Stimulated activated effector memory CD8-positive, alpha-beta T cell treated with anti-CD3 and anti-CD28 coated beads, Interleukin-12 subunit alpha, Interleukin-12 subunit beta, amount 100 ng/mL, for 72 hours (primary cell): ENCODE results near the gene TRPM5.

Experiments
- ATAC-seq: fragments of 150-1000 bp; cut with Tn5 transposase; 2 replicates; pipeline ENCODE4 v1.10.0; 2021
- DNase-seq, 2 donors: peaks; one replicate each; pipeline ENCODE4 v3.0.0; 2021 to 2022; ENCODE audit warnings: low spot score in 2 of 2
- H3K27ac Mint-ChIP-seq: one replicate; pipeline ENCODE4 v1.8.0; 2022; ENCODE audit warnings: mild to moderate bottlenecking, mixed read lengths
- H3K36me3 Mint-ChIP-seq: one replicate; pipeline ENCODE4 v1.8.0; 2022; ENCODE audit warnings: mild to moderate bottlenecking, mixed read lengths
- H3K4me1 Mint-ChIP-seq: one replicate; pipeline ENCODE4 v1.8.0; 2022; ENCODE audit warnings: mixed read lengths
- H3K4me3 Mint-ChIP-seq: one replicate; pipeline ENCODE4 v1.8.0; 2022; ENCODE audit warnings: mild to moderate bottlenecking, mixed read lengths
- H3K9me3 Mint-ChIP-seq: one replicate; pipeline ENCODE4 v1.8.0; 2022; ENCODE audit warnings: mixed read lengths

TRPM5 gene

DNA sequence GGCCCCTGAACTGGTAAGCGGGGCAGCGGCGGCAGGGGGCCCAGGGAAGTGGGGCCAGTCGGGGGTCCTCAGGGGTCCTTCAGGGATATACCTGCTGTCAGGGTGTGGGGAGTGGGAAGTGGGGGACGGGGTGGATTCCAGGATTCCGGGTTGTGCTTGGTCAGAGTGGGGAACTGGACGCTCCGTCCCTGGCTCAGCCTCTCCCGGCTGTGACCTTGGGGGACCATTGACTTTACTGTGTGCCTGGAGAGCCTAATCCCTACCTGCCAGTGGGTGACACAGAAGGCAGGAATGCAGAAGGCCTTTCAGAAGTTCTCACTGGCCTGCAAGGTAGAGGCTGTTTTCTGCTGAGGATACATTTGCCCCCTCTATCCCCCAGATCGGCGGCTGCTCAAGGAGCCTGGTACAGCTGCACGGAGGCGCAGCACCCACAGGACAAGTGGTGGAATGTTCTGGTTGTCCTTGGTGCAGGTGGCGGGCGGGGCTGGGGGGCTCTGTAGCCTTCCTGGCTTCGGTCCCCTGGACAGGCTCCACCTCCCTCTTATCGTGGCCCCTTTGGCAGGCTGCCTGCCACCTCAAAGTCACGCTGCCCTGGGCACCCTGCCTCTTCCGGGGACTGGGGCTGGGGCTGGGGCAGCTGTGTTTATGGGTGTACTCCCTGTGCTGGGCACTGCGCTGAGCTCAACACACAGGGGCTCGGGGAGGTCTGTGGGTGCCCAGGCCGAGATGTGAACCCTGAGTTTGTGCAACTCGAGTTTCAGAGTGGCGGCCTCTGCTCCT, 18.9 kb upstream of the TRPM5 start:
- H3K27ac Mint-ChIP-seq: no peak overlapping the region
- DNase-seq: no peak
- ATAC-seq: no peak
- H3K36me3 Mint-ChIP-seq: no peaks in the 10 kb centered on the region
- no peak overlapping the region for H3K4me3 Mint-ChIP-seq
- H3K4me1 Mint-ChIP-seq: peaks cover 28% of the 10 kb centered on the region
- H3K9me3 Mint-ChIP-seq: no peaks in the 10 kb centered on the region

DNA sequence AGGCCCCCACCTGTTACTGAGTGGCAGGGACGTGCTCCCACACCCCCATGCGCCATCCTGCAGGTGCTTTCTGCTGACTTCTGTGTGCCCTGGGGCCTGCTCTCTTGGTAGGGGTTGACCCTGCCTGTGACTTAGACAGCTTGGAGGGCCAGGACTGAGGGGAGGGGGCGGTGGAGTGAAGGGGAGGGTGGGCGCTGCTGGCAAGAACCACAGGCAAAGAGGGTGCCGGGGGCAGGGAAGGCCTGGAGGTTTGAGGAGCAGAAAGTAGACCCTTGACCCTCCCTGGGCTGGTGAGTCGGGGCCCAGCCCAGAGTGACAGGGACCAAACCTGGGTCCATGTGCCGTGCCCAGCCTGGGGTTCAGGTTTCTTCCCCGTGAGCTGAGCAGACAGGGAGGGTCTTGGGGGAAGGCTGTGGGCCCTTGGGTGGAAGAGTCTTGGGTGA, 18.2 kb upstream of the TRPM5 start:
- H3K27ac Mint-ChIP-seq: peak overlapping the region; percentile 32
- peaks cover 24% of the 10 kb centered on the region for H3K4me1 Mint-ChIP-seq
- no peak for DNase-seq
- H3K36me3 Mint-ChIP-seq: no peaks in the 10 kb centered on the region
- no peak for ATAC-seq
- no peaks in the 10 kb centered on the region for H3K9me3 Mint-ChIP-seq
- H3K4me3 Mint-ChIP-seq: no peak overlapping the region

DNA sequence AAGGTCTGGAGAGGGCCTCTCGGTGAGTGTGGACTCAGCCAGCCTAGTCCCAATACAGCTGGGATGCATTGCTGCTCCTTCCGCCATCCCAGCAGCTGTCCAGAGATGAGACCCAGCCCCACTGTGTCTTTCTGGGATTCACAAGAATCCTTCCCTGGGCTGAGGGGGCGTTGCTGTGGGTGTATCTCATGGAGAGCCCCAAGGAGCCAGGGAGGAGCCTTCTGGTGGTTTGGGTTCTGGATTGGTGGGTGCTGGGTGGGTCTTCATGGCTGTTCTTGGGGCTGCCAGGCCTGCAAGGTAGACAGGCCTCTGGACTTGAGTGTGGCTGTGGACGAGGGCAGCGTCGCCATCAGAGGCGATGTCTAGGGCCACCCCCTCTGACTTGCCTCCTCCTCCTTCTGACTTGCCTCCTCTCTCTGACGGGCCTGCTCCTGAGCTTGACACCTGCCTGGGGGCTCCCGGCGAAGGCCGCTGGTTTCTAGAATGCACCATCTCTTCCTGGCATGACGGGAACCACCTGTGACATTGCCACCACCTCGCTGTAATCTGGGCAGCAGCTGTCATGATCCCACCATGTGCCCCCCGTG, 17.7 kb upstream of the TRPM5 start:
- no peak for DNase-seq
- ATAC-seq: no peak
- peak overlapping the region; percentile 32 for H3K27ac Mint-ChIP-seq
- H3K36me3 Mint-ChIP-seq: no peaks in the 10 kb centered on the region
- H3K9me3 Mint-ChIP-seq: no peaks in the 10 kb centered on the region
- H3K4me3 Mint-ChIP-seq: no peak overlapping the region
- H3K4me1 Mint-ChIP-seq: peaks cover 19% of the 10 kb centered on the region

DNA sequence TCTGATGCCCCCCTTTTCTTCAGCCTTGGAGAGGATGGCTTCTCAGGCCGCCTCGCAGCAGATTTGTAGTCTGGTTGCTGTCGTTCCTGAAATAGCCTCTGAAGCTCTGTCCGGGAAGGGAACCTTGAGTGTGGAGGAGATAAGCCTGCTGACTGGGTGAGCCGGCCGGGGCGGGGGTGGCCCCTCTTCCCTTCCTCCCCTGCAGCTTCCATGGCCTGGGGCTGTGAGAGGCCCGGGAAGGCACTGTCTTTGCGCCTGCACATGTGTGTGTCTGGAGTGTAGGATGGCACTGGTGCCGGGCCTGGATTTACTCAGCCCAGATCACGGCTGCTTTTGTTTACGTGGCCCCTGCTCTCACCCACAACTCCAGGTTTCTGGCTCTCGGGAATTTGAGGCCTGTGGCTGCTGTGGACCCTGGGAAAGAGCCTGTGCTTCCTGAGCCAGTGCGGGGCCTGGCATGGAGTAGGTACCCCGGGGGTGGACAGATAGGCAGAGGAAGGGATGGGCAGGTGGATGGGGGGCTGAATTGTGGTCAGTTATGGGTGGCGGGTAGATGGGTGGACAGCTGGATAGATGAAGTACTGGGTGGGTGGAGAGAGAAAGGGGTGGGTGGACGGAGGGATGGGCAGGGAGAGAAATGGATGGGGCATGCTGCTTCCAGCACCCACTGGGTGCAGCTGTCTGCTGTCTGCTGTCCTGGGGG, 17.1 kb upstream of the TRPM5 start:
- no peaks in the 10 kb centered on the region for H3K36me3 Mint-ChIP-seq
- no peaks in the 10 kb centered on the region for H3K9me3 Mint-ChIP-seq
- peak overlapping the region; percentile 32 for H3K27ac Mint-ChIP-seq
- H3K4me1 Mint-ChIP-seq: peaks cover 12% of the 10 kb centered on the region
- no peak for DNase-seq
- ATAC-seq: no peak
- H3K4me3 Mint-ChIP-seq: no peak overlapping the region

DNA sequence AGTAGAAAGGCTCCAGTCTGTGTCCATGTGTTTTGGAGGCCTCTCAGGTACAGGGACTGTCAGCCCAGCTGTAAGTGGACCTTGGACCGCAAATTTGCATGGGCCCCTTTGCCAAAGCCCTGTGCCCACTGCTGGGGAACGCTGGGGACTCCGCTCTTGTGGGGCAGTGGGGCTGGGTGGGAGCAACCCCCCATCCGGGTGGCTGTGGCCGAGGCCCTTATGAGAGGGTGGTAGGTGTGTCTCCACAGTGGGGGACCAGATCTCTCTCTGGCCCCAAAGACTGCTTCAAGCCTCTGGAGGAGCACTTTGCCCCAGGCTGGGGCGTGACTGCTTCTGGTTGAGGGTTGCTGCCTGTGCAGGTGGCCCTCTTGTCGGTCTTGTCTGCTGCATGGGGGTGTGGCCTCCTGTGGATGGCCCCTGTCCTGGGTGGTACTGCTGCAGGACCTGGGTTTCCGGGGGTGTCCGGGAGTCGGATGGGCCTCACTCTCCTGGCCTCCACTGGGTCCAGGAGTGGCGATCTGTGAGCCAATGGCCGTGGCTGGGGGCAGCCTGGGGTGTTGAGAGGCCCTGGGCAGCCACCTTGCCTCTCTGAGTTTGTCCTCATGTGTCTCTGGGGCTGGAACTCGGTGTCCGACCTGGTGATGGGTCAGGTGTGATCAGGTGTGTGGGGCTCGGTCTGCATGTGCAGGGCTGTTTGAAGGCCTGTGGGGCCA, 16.4 kb upstream of the TRPM5 start:
- H3K9me3 Mint-ChIP-seq: no peaks in the 10 kb centered on the region
- H3K4me3 Mint-ChIP-seq: no peak overlapping the region
- peak overlapping the region; percentile 32 for H3K27ac Mint-ChIP-seq
- ATAC-seq (no peak), DNase-seq (no peak)
- H3K4me1 Mint-ChIP-seq: peaks cover 6% of the 10 kb centered on the region
- no peaks in the 10 kb centered on the region for H3K36me3 Mint-ChIP-seq

DNA sequence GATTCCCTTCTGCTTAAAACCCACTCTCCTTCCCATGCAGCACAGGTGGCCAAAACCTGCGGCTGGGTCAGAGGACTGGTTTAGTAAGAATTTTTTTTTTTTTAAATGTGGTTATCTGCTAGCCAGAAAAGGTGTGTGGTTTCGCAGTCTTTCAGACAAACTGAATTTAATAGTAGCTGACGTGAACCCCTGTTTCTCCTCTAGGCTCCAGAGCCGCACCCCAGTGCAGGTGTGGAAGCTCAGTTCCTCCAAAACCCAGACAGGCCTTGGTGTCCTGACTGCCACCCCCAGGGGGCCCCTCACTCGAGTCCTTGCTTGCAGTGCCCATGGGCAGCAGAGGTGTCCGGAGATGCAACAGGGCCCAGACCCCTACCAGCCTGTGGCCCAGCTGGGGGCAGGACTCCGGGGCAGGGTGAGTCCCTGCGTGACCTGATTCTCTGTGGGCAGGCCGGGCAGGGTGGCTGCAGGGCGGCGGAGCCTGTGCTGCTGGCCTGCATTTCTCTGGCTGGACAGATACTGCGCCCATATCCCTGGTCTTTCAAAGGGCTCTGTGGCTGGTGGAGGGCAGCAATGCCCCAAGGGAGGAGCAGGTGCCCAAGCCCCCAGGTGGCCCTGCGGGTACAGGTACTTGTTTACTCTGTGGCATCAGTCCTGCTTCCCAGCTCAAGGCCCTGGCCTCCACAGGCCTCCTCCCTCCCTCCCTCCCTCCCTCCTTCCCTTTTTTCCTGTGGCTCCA, 15.7 kb upstream of the TRPM5 start:
- H3K9me3 Mint-ChIP-seq: no peaks in the 10 kb centered on the region
- no peaks in the 10 kb centered on the region for H3K36me3 Mint-ChIP-seq
- H3K4me1 Mint-ChIP-seq: peaks cover 6% of the 10 kb centered on the region
- DNase-seq (no peak), ATAC-seq (no peak)
- H3K4me3 Mint-ChIP-seq: no peak overlapping the region
- no peak overlapping the region for H3K27ac Mint-ChIP-seq

DNA sequence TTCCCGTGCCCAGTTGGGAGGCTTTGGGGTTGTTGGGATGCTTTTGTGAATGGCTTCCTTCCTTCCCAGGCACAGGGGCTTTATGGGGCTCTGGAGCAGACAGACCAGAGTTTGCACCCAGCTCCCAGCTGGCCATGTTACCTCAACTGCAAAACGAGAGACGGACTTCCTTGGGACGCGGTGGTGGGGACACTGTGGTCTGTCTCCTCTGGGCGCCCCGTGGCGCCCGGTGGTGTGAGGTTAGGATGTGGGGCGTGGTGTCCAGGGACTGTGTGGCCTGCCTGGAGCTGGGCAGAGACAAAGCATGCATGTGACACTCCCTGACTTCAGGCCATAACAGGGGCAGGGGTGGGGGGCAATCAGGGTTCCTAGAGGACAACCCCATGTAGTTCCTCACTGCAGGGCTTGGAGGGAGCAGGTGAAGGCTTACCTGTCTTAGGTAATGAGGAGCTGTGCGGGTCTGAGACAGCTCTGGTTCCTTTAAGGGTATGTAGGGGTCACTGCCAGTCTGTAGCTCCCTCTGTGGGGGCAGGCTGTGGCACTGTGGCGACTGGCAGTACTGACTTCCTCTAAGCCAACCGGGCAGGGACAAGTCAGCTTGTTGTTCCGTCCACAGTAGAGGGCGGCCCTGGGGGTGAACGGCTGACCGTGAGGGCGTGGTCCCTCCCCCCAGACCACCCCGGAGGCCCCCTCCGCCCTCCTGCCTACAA, 14.9 kb upstream of the TRPM5 start:
- Mint-ChIP-seq H3K36me3 (no peaks in the 10 kb centered on the region), H3K4me1 (peaks cover 6% of the 10 kb centered on the region), H3K27ac (no peak overlapping the region), H3K9me3 (no peaks in the 10 kb centered on the region), H3K4me3 (no peak overlapping the region)
- DNase-seq: no peak
- ATAC-seq: no peak

DNA sequence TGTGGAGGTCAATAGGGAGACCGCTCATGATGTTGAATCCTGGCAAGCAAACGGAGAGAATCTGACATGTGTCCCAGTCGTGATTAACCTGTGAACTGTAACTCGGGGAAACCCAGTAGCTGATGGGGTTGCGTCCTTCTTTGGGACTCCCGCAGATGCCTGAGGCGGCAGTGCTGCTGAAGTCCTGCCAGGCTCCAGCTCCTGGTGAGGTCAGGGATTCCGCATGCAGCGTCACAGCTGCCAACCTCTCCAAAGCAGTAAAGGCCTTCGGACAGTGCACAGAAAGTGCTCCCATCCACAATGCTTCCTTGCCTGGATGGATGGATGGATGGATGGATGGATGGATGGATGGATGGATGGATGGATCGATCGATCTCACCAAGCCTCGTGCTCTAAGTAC, 14.0 kb upstream of the TRPM5 start:
- Mint-ChIP-seq H3K4me3 (no peak overlapping the region), H3K36me3 (no peaks in the 10 kb centered on the region), H3K4me1 (no peaks in the 10 kb centered on the region), H3K9me3 (no peaks in the 10 kb centered on the region), H3K27ac (no peak overlapping the region)
- ATAC-seq (no peak), DNase-seq (no peak)

DNA sequence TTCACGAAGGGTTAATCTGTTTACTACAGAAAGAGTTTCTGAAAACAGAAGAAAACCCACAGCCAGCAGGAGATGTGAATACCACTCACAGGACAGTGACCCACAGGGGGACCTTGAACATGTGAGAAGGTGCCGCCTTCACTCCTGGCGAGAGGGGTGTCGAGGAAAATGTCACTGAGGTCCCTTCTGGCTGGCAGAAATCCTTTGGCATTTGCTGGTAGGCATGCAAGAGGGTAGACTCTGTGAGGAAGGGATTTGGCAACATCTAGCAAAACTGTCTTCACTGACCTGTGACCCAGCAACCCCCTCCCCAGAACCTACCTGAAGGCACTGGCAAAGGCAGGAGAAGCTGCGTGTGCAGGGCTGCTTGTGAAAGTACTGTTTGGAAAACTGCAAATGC, 9.1 kb upstream of the TRPM5 start:
- Mint-ChIP-seq H3K4me3 (no peak overlapping the region), H3K36me3 (no peaks in the 10 kb centered on the region), H3K4me1 (no peaks in the 10 kb centered on the region), H3K27ac (no peak overlapping the region), H3K9me3 (no peaks in the 10 kb centered on the region)
- DNase-seq: no peak
- no peak for ATAC-seq

DNA sequence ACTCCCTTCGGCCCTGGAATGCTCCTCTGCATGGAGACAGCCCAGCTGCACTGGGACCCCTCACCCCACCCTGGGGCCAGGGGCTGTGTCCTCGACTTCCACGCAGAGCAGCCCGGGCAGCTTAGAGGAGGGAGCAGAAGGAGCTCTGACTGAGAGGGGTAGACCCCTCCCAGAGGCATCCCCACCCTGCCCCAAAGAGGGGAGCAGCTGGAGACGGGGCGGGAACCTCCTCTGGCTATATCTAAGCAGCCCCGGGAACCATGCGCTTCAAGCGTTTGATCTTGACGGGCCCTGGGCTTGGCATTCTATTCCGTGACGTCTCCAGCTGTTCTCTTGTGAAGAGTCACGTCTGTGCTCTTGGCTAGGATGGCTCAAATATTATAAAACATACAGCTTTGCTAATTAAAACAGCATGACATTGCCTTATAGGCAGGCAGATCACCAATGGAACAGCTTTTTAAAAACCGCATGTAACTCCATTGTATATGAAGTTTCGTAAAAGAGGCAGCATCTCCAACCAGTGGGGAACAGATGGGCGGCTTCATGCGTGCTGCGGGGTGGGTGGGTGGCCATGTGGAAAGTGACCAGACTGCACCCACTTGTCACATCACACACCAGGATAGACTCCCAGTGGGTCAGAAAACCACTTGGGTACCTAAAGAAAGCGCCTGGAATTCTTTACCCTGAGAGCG, 8.2 kb upstream of the TRPM5 start:
- H3K4me3 Mint-ChIP-seq: no peak overlapping the region
- H3K27ac Mint-ChIP-seq: no peak overlapping the region
- H3K36me3 Mint-ChIP-seq: no peaks in the 10 kb centered on the region
- DNase-seq (no peak), ATAC-seq (no peak)
- no peaks in the 10 kb centered on the region for H3K9me3 Mint-ChIP-seq
- H3K4me1 Mint-ChIP-seq: peaks cover under 1% of the 10 kb centered on the region

DNA sequence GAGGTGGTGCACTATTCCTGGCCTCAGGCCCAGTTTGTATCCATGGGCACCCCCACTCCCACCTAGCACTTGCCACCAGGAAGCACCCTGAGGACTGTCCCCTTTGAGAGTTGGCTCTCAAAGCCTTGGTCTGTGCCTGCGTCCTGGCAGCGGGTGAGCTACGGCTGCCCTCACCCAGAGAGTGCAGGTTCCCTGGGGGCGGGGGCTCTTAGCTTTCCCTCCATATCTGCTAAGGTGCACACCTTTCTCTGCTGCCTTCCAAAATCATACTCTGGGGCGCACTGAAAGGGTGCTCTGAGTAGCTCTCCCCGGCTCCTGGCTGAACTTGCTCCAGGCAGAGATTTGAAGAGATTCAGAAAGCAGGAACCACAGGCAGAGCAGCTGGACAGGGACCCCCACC, 7.6 kb upstream of the TRPM5 start:
- Mint-ChIP-seq H3K4me1 (peaks cover 6% of the 10 kb centered on the region), H3K36me3 (no peaks in the 10 kb centered on the region)

DNA sequence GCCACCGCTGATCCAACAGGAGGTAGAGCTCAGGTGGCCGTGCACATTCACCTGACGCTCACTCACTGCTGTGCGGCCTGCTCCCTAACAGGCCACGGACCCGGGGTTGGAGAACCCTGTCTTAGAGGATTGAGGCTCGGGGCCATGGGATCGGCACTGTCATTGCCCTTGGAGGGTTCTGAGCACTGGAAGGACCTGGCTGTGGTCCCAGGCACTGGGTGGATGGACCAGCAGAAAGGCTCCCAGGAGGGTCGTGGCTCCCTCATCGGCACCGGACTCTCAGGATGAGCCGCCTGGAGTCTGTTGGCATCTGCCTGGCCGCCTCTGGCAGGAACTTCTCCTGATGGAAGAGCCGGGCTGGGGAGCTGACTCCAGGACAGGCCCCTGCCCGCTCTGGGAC, 7.0 kb upstream of the TRPM5 start:
- Mint-ChIP-seq H3K27ac (no peak overlapping the region), H3K9me3 (no peaks in the 10 kb centered on the region), H3K36me3 (no peaks in the 10 kb centered on the region), H3K4me3 (no peak overlapping the region), H3K4me1 (peaks cover 10% of the 10 kb centered on the region)
- ATAC-seq (no peak), DNase-seq (no peak)

More for the DNA sequence above, 7.6 kb upstream of the TRPM5 start:
- DNase-seq (no peak), ATAC-seq (no peak)
- Mint-ChIP-seq H3K27ac (no peak overlapping the region), H3K4me3 (no peak overlapping the region), H3K9me3 (no peaks in the 10 kb centered on the region)

DNA sequence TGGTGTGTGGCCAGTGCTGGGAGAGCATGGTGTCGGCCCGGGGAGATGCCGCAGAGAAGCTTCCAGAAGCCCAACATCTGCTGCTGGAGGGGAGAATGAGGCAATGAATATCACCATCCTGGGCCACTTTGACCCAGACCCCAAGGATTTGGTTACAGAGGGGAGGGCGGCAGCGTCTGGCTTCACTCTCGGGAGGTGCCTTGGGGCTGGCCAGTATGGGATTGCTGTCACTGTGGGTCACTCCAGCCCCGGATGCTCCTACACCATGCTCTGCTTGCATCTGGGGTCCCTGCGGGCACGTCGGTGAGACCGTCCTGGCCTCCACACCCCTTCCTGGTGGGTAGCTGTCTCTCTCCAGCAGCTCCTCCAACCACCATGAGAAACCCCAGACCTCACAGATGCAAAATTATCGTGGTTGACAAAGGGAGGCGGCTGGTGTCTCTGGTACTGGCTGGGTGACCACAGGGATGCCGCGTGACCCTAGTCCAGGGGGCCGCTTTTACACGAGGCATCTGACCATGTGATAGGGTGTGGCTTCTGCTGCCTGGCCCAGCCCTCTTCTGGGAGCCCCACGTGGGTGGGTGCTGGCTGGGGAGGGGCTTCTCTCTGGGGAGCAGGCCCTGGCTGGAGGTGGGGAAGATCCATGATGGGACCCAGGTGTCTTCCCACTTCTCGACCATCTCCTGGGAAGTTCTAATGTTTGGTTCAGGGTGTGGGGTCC, 6.2 kb upstream of the TRPM5 start:
- H3K4me3 Mint-ChIP-seq: no peak overlapping the region
- no peaks in the 10 kb centered on the region for H3K9me3 Mint-ChIP-seq
- DNase-seq (no peak), ATAC-seq (no peak)
- no peak overlapping the region for H3K27ac Mint-ChIP-seq
- peaks cover 14% of the 10 kb centered on the region for H3K4me1 Mint-ChIP-seq
- H3K36me3 Mint-ChIP-seq: no peaks in the 10 kb centered on the region
